ENCODE data around the gene STUB1. TPM values are rescaled to one million over a fixed set of nuclear protein-coding genes. Genes with fewer than 3 reads are reported as not detected.

The STUB1 gene
- total and polyA plus RNA-seq, 2 donors (not counting 3 experiments of a cell fraction or from before 2014, with no cell fraction given), result 107 to 147 TPM

DNA sequence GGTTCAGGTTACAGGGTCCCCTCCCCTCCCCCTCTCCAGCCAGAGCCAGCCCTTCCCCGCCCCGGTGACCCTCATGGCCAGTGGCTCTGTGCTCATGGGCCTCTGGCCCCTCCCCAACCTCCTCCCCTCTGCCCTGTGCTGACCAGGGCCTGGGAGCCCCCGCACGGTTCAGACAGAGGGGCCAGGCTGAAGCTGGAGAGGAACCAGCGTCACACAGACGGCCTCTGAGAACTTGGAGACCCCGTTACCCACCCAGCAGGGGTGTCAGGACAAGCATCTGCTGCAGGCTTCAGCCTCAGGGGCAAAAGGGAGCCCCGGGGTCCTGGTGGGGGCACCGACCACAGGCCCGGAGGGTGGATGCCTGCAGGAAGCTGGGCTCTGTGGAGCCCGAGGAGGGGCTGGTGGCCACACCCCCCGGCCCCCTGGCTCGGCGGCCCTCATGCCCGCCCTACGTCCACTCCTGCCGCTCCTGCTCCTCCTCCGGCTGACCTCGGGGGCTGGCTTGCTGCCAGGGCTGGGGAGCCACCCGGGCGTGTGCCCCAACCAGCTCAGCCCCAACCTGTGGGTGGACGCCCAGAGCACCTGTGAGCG, 49.3 kb upstream of the STUB1 start, which contains the start of gene WFIKKN1:
Gene WFIKKN1 (plus strand): TSS at position 171 of the 591 bp plus-strand sequence. CDS start 269 bp downstream, at position 440.
- no peaks in the 10 kb centered on the region for H3K9me3 ChIP-seq (replicated peaks; ENCODE audit: control insufficient read depth, insufficient read depth, low read length)
- H3K4me2 ChIP-seq (ENCODE audit: insufficient read depth, low read length), result no peak within 1 kb of the TSS
- no peaks in the 10 kb centered on the region for H3K27me3 ChIP-seq (ENCODE audit: control insufficient read depth in 2 of 2, insufficient read depth in 2 of 2, low read length in 2 of 2)
- H4K20me1 ChIP-seq (replicated peaks; ENCODE audit: control insufficient read depth, extremely low read depth, insufficient read depth, low read length), result no peaks in the 10 kb centered on the region
- peaks cover 8% of the 10 kb centered on the region for H3K79me2 ChIP-seq (ENCODE audit: control insufficient read depth, insufficient read depth, low read length)
- H3K4me3 ChIP-seq (replicated peaks in 1 of 3; ENCODE audit: insufficient read depth in 1 of 3, low read depth in 1 of 3, low read length in 3 of 3), result no peak within 1 kb of the TSS
- no peak within 1 kb of the TSS for H2AFZ ChIP-seq (ENCODE audit: low read depth, low read length)
- H3K36me3 ChIP-seq (ENCODE audit: control insufficient read depth in 2 of 2, extremely low read depth in 1 of 2, insufficient read depth in 2 of 2, low read length in 2 of 2), result peaks cover 0 to 5% of the 10 kb centered on the region in 2 experiments
- no peak within 1 kb of the TSS for H3K27ac ChIP-seq (ENCODE audit: insufficient read depth, low read depth, low read length)
- POLR2A ChIA-PET, result no interaction called here
- H3K4me1 ChIP-seq (ENCODE audit: control insufficient read depth, extremely low read depth, insufficient read depth, low read length), result peaks cover 7% of the 10 kb centered on the region
- dilution Hi-C loops (cut with MboI; ENCODE audit: extremely low pct_ligation_motif_present, low sequenced_read_pairs), result no loop called here
- FAIRE-seq, result no peak
- intact Hi-C loops (cut with micrococcal nuclease), result no loop called here
- H3K9ac ChIP-seq (replicated peaks; ENCODE audit: extremely low read depth, insufficient read depth, low read length), result no peak within 1 kb of the TSS
- BruUV-seq (replicated peaks), result no TSS peak
- TF ChIP-seq POLR2A (IDR thresholded peaks at IDR 0.05; ENCODE audit: low read depth, low read length) (no peak), POLR2AphosphoS5 (IDR thresholded peaks at IDR 0.05; ENCODE audit: insufficient read depth, low read depth, low read length) (no peak), EZH2 (IDR thresholded peaks at IDR 0.05; ENCODE audit: borderline replicate concordance, low read depth, low read length, severe bottlenecking) (no peak), MYC (IDR thresholded peaks at IDR 0.05; ENCODE audit: low read depth, low read length) (no peak)
- TF ChIP-seq, protein P1, sequence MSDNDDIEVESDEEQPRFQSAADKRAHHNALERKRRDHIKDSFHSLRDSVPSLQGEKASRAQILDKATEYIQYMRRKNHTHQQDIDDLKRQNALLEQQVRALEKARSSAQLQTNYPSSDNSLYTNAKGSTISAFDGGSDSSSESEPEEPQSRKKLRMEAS (IDR thresholded peaks at IDR 0.05; ENCODE audit: insufficient read depth, insufficient read length), result no peak
- TF ChIP-seq, protein P2, sequence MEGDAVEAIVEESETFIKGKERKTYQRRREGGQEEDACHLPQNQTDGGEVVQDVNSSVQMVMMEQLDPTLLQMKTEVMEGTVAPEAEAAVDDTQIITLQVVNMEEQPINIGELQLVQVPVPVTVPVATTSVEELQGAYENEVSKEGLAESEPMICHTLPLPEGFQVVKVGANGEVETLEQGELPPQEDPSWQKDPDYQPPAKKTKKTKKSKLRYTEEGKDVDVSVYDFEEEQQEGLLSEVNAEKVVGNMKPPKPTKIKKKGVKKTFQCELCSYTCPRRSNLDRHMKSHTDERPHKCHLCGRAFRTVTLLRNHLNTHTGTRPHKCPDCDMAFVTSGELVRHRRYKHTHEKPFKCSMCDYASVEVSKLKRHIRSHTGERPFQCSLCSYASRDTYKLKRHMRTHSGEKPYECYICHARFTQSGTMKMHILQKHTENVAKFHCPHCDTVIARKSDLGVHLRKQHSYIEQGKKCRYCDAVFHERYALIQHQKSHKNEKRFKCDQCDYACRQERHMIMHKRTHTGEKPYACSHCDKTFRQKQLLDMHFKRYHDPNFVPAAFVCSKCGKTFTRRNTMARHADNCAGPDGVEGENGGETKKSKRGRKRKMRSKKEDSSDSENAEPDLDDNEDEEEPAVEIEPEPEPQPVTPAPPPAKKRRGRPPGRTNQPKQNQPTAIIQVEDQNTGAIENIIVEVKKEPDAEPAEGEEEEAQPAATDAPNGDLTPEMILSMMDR (IDR thresholded peaks at IDR 0.05; ENCODE audit: extremely low read depth in 1 of 2, insufficient read depth in 1 of 2, low read depth in 1 of 2, low read length in 2 of 2), result no peak
- H3K9me1 ChIP-seq (replicated peaks; ENCODE audit: control insufficient read depth, extremely low read depth, insufficient read depth, low read length), result no peaks in the 10 kb centered on the region
- no peak for DNase-seq (ENCODE audit: low read depth, low spot score)
- CTCF ChIA-PET, result no interaction called here

Data from endothelial cell of umbilical vein (primary cell).